Mesodermal cell (in vitro differentiated cells): ENCODE measurements around the gene KRTAP5-10.

ENCODE experiments used
- H3K27ac ChIP-seq: 2 replicates; pipeline ENCODE4 v1.7.0; 2013; ENCODE audit warnings: mild to moderate bottlenecking, low read depth, low read length, moderate library complexity; ENCODE audit not compliant: severe bottlenecking
- H3K36me3 ChIP-seq: 2 replicates; pipeline ENCODE4 v1.7.1; 2013; ENCODE audit warnings: mild to moderate bottlenecking, low read length, moderate library complexity; ENCODE audit not compliant: control insufficient read depth, insufficient read depth
- H3K4me1 ChIP-seq: one replicate; pipeline ENCODE4 v1.7.1; 2013; ENCODE audit warnings: mild to moderate bottlenecking, low read length; ENCODE audit not compliant: insufficient read depth, control insufficient read depth, poor library complexity, severe bottlenecking
- H3K4me3 ChIP-seq: 2 replicates; pipeline ENCODE4 v1.7.0; 2013; ENCODE audit warnings: low read length, control low read depth, mild to moderate bottlenecking; ENCODE audit not compliant: insufficient read depth, poor library complexity, severe bottlenecking; ENCODE audit errors: extremely low read depth
- H3K9me3 ChIP-seq: 2 replicates; pipeline ENCODE4 v1.7.1; 2013; ENCODE audit warnings: mild to moderate bottlenecking, low read length, moderate library complexity; ENCODE audit not compliant: control insufficient read depth
- WGBS, 2 experiments: methylation state at CpG; one replicate each; pipeline ENCODE4 v1.1.5; 2013; ENCODE audit warnings: missing lambda C conversion rate in 2 of 2; ENCODE audit not compliant: insufficient coverage in 2 of 2; 5-methylcytosine and 5-hydroxymethylcytosine counted together

KRTAP5-10 gene

DNA sequence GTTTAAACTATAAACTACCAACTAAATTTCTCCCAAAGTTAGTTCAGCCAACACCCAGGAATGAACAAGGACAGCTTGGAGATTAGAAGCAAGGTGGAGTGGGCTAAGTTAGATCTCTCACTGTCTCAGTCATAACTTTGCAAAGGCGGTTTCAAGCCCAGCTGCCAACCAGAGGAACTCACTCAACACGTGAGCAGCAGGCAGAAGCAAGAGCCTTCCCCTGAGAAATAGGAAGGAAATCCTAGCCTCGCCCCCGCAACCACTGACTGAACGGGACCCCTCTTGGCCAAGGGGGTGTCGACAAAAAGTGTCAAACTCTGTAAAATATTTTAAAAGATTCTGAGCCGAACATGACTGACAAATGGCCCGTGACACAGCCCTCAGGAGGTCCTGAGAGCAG is 21.5 kb upstream of the KRTAP5-10 start:
- Histone ChIP-seq H3K9me3 (peaks cover 4% of the 10 kb centered on the region), H3K4me3 (no peak overlapping the region), H3K36me3 (no peaks in the 10 kb centered on the region), H3K27ac (no peak overlapping the region), H3K4me1 (no peaks in the 10 kb centered on the region)
- 86 to 89% methylated on average over 6 to 7 of the region's 8 CpGs for WGBS, 2 experiments

DNA sequence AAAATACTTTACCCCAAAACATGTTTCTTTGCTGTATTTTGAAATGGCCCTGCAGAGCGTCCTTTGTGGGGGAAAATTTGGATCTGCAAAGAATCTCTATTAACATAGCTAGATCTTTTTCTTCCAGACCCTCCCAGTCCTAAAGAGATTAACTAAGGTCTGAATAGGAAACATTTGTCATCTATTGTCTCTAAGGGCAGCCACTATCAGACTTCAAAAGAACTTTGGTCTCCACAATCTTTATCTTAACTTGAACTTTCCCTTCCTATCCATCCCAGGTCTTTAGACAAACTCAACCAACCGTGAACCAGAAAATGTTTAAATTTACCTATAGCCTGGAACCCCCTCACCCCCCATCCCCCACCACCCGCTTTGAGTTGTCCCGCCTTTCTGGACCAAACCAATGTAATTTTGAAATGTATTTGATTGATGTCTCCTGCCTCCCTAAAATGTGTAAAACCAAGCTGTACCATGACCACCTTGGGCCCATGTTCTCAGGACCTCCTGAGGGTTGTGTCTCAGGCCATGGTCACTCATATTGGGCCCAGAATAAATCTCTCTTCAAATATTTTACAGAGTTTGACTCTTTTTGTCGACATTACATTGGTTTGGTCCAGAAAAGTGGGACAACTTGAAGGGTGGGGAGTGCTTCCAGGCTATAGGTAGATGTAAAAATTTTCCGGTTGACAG is 20.7 kb upstream of the KRTAP5-10 start:
- no peak overlapping the region for H3K27ac ChIP-seq
- no peaks in the 10 kb centered on the region for H3K4me1 ChIP-seq
- peaks cover 4% of the 10 kb centered on the region for H3K9me3 ChIP-seq
- H3K4me3 ChIP-seq: no peak overlapping the region
- no peaks in the 10 kb centered on the region for H3K36me3 ChIP-seq
- 90% methylated on average over 1 of the region's 6 CpGs; no CpG with 5 or more reads in 1 of the 2 experiments for WGBS, 2 experiments

DNA sequence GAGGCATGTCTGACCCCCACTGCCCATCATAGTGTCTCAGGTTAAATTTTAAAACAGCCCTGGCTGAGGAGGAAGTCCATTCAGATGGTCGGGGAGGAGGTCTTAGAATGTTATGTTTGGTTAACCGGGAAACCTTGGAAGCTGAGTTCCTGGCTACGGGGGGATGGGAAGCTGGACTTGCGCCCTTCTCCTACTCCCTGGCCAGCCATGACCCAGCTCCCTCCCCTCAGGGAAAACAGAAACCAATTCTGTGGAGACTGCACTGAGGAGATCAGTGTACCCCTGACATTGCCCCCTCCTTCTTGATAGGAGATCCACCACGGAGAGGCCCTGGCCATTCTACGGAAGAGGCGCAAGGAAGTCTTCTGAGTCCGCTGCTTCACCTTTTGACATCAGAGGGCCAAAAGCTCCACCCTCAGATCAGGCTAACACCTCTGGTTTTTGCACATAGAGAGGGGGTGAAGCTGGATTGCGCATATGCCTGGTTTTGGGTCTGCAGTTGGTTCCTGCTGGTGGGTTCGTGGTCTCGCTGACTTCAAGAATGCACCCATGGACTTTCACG is 19.9 kb upstream of the KRTAP5-10 start:
- WGBS, 2 experiments: 97 to 98% methylated on average over 6 to 8 of the region's 12 CpGs
- H3K4me1 ChIP-seq: no peaks in the 10 kb centered on the region
- no peak overlapping the region for H3K4me3 ChIP-seq
- H3K9me3 ChIP-seq: peaks cover 4% of the 10 kb centered on the region
- H3K27ac ChIP-seq: no peak overlapping the region
- no peaks in the 10 kb centered on the region for H3K36me3 ChIP-seq

DNA sequence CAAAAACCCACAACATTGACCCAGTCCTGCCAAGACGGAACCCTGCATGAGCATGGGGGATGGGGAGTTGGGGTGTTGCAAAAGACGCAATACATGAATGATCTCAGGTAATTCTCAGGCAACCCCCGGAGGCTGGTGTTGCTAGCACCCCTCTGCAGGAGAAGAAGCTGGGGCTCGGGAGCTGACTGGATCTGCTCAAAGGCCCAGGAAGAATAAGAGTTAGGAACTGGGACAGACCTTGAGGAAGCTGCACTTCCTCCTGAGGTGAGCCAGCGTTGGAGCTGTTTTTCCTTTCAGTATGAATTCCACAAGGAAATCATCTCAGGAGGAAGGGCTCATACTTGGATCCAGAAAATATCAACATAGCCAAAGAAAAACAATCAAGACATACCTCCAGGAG is 17.2 kb upstream of the KRTAP5-10 start, which contains the start of gene KRTAP5-9:
TSS of gene KRTAP5-9 (plus strand) at position 301 of the 400 bp plus-strand sequence. CDS start 238 bp downstream, outside the sequence.
- WGBS, 2 experiments: 89 to 96% methylated on average over 3 to 4 of the region's 5 CpGs
- H3K36me3 ChIP-seq: no peaks in the 10 kb centered on the region
- H3K4me3 ChIP-seq: no peak within 1 kb of the TSS
- H3K9me3 ChIP-seq: peaks cover 4% of the 10 kb centered on the region
- no peaks in the 10 kb centered on the region for H3K4me1 ChIP-seq
- H3K27ac ChIP-seq: no peak within 1 kb of the TSS

DNA sequence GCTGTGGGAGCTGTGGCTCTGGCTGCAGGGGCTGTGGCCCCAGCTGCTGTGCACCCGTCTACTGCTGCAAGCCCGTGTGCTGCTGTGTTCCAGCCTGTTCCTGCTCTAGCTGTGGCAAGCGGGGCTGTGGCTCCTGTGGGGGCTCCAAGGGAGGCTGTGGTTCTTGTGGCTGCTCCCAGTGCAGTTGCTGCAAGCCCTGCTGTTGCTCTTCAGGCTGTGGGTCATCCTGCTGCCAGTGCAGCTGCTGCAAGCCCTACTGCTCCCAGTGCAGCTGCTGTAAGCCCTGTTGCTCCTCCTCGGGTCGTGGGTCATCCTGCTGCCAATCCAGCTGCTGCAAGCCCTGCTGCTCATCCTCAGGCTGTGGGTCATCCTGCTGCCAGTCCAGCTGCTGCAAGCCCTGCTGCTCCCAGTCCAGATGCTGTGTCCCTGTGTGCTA is 16.6 kb upstream of the KRTAP5-10 start:
- Histone ChIP-seq H3K27ac (no peak overlapping the region), H3K9me3 (peaks cover 4% of the 10 kb centered on the region)
- WGBS, 2 experiments: 73 to 83% methylated on average over 5 of the region's 5 CpGs

DNA sequence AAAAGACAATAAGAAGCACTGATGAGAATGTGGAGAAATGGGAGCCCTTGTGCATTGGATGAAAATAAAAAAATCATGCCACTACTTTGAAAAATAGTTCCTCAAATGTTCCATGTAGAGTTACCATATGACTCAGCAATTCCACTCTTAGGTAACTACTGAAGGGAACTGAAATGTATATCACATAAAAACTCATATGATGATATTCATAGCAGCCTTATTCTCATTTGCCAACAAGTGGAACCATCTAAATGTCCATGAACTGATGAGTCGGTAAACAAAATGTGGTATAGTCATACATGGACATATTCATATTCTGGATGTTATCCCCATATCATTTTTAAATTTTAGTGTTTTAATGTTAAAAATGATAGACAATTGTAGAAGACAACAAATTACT is 13.7 kb upstream of the KRTAP5-10 start:
- no peak overlapping the region for H3K4me3 ChIP-seq
- peaks cover 2% of the 10 kb centered on the region for H3K9me3 ChIP-seq
- H3K4me1 ChIP-seq: no peaks in the 10 kb centered on the region
- no CpG with 5 or more reads among the region's 1 CpG for WGBS, 2 experiments
- no peaks in the 10 kb centered on the region for H3K36me3 ChIP-seq
- no peak overlapping the region for H3K27ac ChIP-seq

More for the DNA sequence above, 16.6 kb upstream of the KRTAP5-10 start:
- Histone ChIP-seq H3K4me3 (no peak overlapping the region), H3K4me1 (no peaks in the 10 kb centered on the region), H3K36me3 (no peaks in the 10 kb centered on the region)

DNA sequence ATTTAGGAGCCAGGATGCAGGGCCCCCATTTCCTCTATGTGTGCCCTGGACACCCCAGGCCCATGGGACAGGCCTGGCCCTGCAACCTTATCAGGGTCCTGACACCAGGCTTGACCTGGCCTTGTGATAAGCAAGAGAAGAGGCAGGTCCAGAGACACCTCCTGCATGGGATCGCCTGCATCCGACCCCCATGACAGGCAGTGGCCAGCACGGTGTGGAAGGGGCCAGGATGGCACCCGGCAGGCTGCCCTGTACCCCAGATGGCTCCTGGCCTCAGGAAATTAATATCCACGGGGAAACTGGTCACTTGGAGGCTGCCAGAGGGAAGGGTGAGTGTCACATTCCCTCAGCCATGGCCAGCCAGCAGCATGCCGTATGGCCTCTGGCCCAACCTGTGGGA is 10.4 kb upstream of the KRTAP5-10 start:
- 84 to 98% methylated on average over 6 of the region's 6 CpGs for whole genome bisulfite sequencing, 2 experiments
- Histone ChIP-seq H3K9me3 (no peaks in the 10 kb centered on the region), H3K36me3 (no peaks in the 10 kb centered on the region), H3K4me1 (no peaks in the 10 kb centered on the region), H3K27ac (no peak overlapping the region), H3K4me3 (no peak overlapping the region)

DNA sequence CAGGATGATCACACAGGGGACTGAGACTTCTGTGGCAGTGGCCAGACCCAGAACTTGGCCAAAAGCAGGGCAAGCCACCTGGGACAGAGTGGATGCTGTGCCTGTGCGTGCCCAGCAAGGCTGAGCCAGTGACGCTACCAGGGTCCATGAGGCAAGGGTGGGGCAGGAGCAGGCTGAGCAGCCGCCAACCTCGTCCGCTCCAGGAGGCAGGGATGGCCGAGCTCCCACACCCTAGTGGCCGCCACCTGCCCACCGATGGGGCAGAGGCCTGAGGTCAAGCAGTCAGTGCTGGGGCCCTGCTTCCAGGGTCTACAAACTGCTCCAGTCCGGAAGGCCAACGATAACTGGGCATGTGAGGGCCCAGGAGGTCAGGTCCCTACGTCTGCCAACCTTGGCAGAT is 9.9 kb upstream of the KRTAP5-10 start:
- Histone ChIP-seq H3K27ac (no peak overlapping the region), H3K9me3 (no peaks in the 10 kb centered on the region), H3K4me1 (no peaks in the 10 kb centered on the region), H3K36me3 (no peaks in the 10 kb centered on the region), H3K4me3 (no peak overlapping the region)
- 92 to 98% methylated on average over 9 to 11 of the region's 11 CpGs for WGBS, 2 experiments

DNA sequence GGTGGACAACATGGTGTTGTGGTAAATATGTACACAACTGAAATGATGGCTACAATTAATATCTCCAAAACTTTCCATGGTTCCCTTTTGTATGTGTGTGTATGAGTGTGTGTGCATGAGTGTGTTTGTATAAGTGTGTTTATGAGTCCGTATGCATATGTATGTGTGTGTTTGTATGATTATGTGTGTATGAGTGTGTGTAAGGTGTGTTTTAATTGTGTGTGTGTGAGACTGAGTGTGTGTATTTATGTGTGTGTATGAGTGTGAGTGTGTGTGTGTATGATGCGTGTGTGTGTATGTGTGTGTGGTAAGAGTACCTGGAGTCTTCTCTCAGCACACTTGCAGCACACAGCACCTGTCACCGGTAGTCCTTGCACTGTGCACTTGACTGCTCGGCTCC is 9.3 kb upstream of the KRTAP5-10 start:
- no peak overlapping the region for H3K4me3 ChIP-seq
- no peak overlapping the region for H3K27ac ChIP-seq
- 90 to 100% methylated on average over 1 to 3 of the region's 4 CpGs for WGBS, 2 experiments
- no peaks in the 10 kb centered on the region for H3K36me3 ChIP-seq
- H3K9me3 ChIP-seq: no peaks in the 10 kb centered on the region
- no peaks in the 10 kb centered on the region for H3K4me1 ChIP-seq

DNA sequence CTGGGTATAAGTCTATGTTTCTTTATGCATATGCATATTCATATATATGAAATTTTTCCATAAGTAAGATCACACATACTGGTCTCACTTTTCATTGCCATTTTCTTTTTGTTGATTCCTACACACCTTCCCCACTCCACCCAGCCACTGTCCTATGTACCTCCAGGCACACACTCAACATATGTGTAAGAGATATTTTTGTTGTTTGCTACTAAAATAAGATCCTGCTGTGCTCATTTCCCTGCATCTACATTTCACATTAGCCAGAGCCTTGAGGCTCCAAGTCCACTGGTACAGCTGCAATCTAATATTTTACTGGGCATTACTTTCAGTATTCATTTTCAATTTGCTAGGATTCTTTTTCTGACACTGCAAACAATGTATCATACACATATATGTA is 8.1 kb upstream of the KRTAP5-10 start:
- H3K4me1 ChIP-seq: no peaks in the 10 kb centered on the region
- H3K27ac ChIP-seq: no peak overlapping the region
- H3K9me3 ChIP-seq: peaks cover 2% of the 10 kb centered on the region
- no peak overlapping the region for H3K4me3 ChIP-seq
- no peaks in the 10 kb centered on the region for H3K36me3 ChIP-seq

DNA sequence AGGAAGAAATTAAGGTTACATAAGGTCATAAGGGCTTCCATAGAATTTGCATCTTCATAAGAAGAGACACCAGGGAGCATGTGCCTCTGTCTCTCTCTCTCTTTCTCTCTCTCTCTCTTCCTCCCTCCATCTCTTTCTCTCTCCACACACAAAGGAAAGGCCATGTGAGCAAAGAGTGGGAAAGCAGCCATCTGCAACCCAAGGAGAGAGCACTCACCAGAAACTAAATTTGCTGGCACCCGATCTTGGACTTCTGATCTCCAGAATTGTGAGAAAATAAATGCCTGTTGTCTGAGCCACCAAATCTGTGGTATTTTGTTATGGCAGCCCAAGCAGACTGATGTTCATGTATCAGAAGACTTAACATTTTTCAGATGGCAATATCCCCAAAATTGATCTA is 6.4 kb upstream of the KRTAP5-10 start:
- no peaks in the 10 kb centered on the region for H3K36me3 ChIP-seq
- H3K9me3 ChIP-seq: peaks cover 2% of the 10 kb centered on the region
- no peak overlapping the region for H3K4me3 ChIP-seq
- no peak overlapping the region for H3K27ac ChIP-seq
- WGBS, 2 experiments: 100% methylated on average over 1 of the region's 1 CpG; no CpG with 5 or more reads in 1 of the 2 experiments
- no peaks in the 10 kb centered on the region for H3K4me1 ChIP-seq
